Endodermal cell (in vitro differentiated cells): ENCODE data around the gene ACOX3. TPM values are rescaled to one million over a fixed set of nuclear protein-coding genes. Genes with fewer than 3 reads are reported as not detected.

ENCODE experiments used
- DNase-seq: peaks from one replicate; pipeline ENCODE4 v3.0.0-alpha.2; 2017
- H3K27ac ChIP-seq: 2 replicates; pipeline ENCODE4 v1.5.1; 2013; ENCODE audit warnings: mild to moderate bottlenecking, low read depth, low read length, moderate library complexity
- H3K27me3 ChIP-seq: 2 replicates; pipeline ENCODE4 v1.6.1; 2013; ENCODE audit warnings: mild to moderate bottlenecking, low read length, moderate library complexity; ENCODE audit not compliant: insufficient read depth, control insufficient read depth, poor library complexity, severe bottlenecking
- H3K36me3 ChIP-seq: 2 replicates; pipeline ENCODE4 v1.7.0; 2013; ENCODE audit warnings: mild to moderate bottlenecking, low read length, moderate library complexity; ENCODE audit not compliant: control insufficient read depth, insufficient read depth
- H3K4me1 ChIP-seq: one replicate; pipeline ENCODE4 v1.7.0; 2013; ENCODE audit warnings: low read length; ENCODE audit not compliant: control insufficient read depth, insufficient read depth
- H3K4me3 ChIP-seq: 2 replicates; pipeline ENCODE4 v1.5.1; 2013; ENCODE audit warnings: mild to moderate bottlenecking, low read length, moderate library complexity
- H3K9ac ChIP-seq: 2 replicates; pipeline ENCODE4 v1.6.1; 2013; ENCODE audit warnings: mild to moderate bottlenecking, low read length, moderate library complexity; ENCODE audit not compliant: poor library complexity, severe bottlenecking; ENCODE audit errors: extremely low read depth
- H3K9me3 ChIP-seq: 2 replicates; pipeline ENCODE4 v1.6.1; 2013; ENCODE audit warnings: mild to moderate bottlenecking, low read length, moderate library complexity; ENCODE audit not compliant: control insufficient read depth
- H3K27ac Mint-ChIP-seq: 2 replicates; pipeline ENCODE4 v1.8.0; 2020; ENCODE audit warnings: mixed read lengths
- H3K27me3 Mint-ChIP-seq: 2 replicates; pipeline ENCODE4 v1.8.0; 2021; ENCODE audit warnings: mild to moderate bottlenecking, mixed read lengths; ENCODE audit not compliant: insufficient read depth
- H3K36me3 Mint-ChIP-seq: 2 replicates; pipeline ENCODE4 v1.8.0; 2020; ENCODE audit warnings: low read depth, mixed read lengths
- H3K4me1 Mint-ChIP-seq: 2 replicates; pipeline ENCODE4 v1.8.0; 2020; ENCODE audit warnings: mixed read lengths
- H3K4me3 Mint-ChIP-seq: 2 replicates; pipeline ENCODE4 v1.8.0; 2020; ENCODE audit warnings: mild to moderate bottlenecking, moderate library complexity, mixed read lengths
- H3K9me3 Mint-ChIP-seq: 2 replicates; pipeline ENCODE4 v1.8.0; 2020; ENCODE audit warnings: mild to moderate bottlenecking, mixed read lengths
- CTCF ChIP-seq: fragments of 200-600 bp; sonication (generic); conservative IDR thresholded peaks from 2 replicates; pipeline ENCODE4 v1.5.0; 2021; ENCODE audit warnings: antibody characterized with exemption, mild to moderate bottlenecking
- WGBS, 2 experiments: methylation state at CpG; one replicate each; pipeline versions ENCODE4 v1.1.5 to v1.1.7; 2013; ENCODE audit warnings: missing lambda C conversion rate in 2 of 2, mixed read lengths in 1 of 2; ENCODE audit not compliant: insufficient coverage in 1 of 2, insufficient read length in 1 of 2; 5-methylcytosine and 5-hydroxymethylcytosine counted together
- total RNA-seq, 2 donors: library from RNA; stranded (reverse); fragmentation: NEBNext Ultra II Directional in 1 of 2; extraction: Animal tissue kit (Norgen Biotek cat#: 25700) in 1 of 2; gene quantifications; 2 replicates in 1 of 2; 3 replicates in 1 of 2; pipeline ENCODE4 v1.2.1, GENCODE V29; 2021

ACOX3 gene
- total RNA-seq, 2 donors from 2014 or later, result 55.1 to 146 TPM

DNA sequence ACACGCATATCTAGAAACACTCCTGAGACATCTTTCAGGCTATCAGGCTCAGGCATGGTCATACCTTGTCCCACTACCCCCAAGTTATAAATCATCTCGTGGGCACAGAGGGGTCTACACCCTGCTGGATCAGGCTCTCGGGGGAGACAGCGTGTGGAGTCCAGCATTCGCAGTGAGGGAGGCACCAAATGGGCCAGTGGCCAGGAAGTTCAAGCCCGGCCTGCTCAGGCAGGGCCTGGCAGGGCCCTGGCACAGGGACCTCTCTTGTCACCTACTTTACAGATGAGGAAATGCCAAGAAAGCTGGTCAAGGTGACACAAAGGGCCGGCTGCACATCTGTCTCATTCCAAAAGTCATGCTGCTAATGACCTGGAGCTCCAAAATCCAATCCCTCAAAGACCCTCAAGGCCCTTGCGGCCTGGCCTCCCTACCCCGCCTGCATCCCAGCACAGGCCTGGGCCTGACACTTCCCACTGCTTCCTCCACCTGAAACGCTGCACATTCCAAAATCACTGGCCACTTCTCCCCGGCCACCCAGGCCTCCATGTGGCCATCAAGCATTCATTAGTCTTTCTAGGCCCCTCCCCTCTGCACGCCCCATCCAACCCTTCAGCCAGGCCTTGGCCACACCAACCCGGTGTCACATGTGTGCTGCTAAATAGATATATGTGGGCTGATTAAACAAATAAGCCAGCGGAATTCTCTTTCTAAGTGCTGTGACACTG, 35.6 kb downstream of the ACOX3 start:
- Histone ChIP-seq H3K27me3 (no peaks in the 10 kb centered on the region), H3K9me3 (no peaks in the 10 kb centered on the region), H3K27ac (no peak overlapping the region), H3K36me3 (peaks cover 92% of the 10 kb centered on the region), H3K4me3 (no peak overlapping the region), H3K9ac (no peak overlapping the region), H3K4me1 (no peaks in the 10 kb centered on the region)
- Mint-ChIP-seq H3K27me3 (no peaks in the 10 kb centered on the region), H3K4me1 (no peaks in the 10 kb centered on the region), H3K4me3 (no peak overlapping the region), H3K9me3 (peaks cover 14% of the 10 kb centered on the region), H3K27ac (no peak overlapping the region), H3K36me3 (peaks cover 70% of the 10 kb centered on the region)
- no peak for TF ChIP-seq CTCF
- no peak for DNase-seq
- WGBS, 2 experiments, result 93 to 96% methylated on average over 7 to 14 of the region's 14 CpGs

GRCh38 chr4:8403976-8404375, 36.5 kb downstream of the ACOX3 start:
- no peak for DNase-seq
- H3K4me3 Mint-ChIP-seq, result no peak overlapping the region
- peaks cover 68% of the 10 kb centered on the region for H3K36me3 Mint-ChIP-seq
- TF ChIP-seq CTCF, result no peak
- Histone ChIP-seq H3K4me3 (no peak overlapping the region), H3K9me3 (no peaks in the 10 kb centered on the region), H3K27ac (no peak overlapping the region), H3K36me3 (peaks cover 89% of the 10 kb centered on the region), H3K27me3 (no peaks in the 10 kb centered on the region), H3K4me1 (no peaks in the 10 kb centered on the region), H3K9ac (no peak overlapping the region)
- H3K27ac Mint-ChIP-seq, result no peak overlapping the region
- peaks cover 14% of the 10 kb centered on the region for H3K9me3 Mint-ChIP-seq
- 86 to 94% methylated on average over 7 to 13 of the region's 13 CpGs for WGBS, 2 experiments
- no peaks in the 10 kb centered on the region for H3K27me3 Mint-ChIP-seq
- no peaks in the 10 kb centered on the region for H3K4me1 Mint-ChIP-seq

- H3K36me3 Mint-ChIP-seq, result peaks cover 69% of the 10 kb centered on the region
These were observed 37.3 kb downstream of the ACOX3 start for GRCh38 chr4:8403173-8403753.

More at GRCh38 chr4:8403173-8403753, 37.3 kb downstream of the ACOX3 start:
- Histone ChIP-seq H3K4me1 (no peaks in the 10 kb centered on the region), H3K27me3 (no peaks in the 10 kb centered on the region), H3K36me3 (peaks cover 89% of the 10 kb centered on the region), H3K27ac (no peak overlapping the region), H3K9ac (no peak overlapping the region), H3K4me3 (no peak overlapping the region), H3K9me3 (no peaks in the 10 kb centered on the region)
- 66 to 71% methylated on average over 9 to 12 of the region's 12 CpGs for WGBS, 2 experiments
- Mint-ChIP-seq H3K9me3 (peaks cover 14% of the 10 kb centered on the region), H3K4me1 (no peaks in the 10 kb centered on the region), H3K27me3 (no peaks in the 10 kb centered on the region), H3K27ac (no peak overlapping the region), H3K4me3 (no peak overlapping the region)
- peak; percentile 95 for TF ChIP-seq CTCF
- DNase-seq, result peak; percentile 94
